DMS 273 (cell line): Measurements from ENCODE around the gene RAB3IL1.

Experiments
- DNase-seq: peaks from one replicate; lab custom pipeline; 2025; ENCODE audit not compliant: unreplicated experiment; lab: John Stamatoyannopoulos, UW

The RAB3IL1 gene

GRCh38 chr11:61905801-61906521 lies 11.4 kb downstream of the RAB3IL1 start:
- DNase-seq = no peak

GRCh38 chr11:61905067-61905696 lies 12.2 kb downstream of the RAB3IL1 start:
- no peak for DNase-seq

DNA sequence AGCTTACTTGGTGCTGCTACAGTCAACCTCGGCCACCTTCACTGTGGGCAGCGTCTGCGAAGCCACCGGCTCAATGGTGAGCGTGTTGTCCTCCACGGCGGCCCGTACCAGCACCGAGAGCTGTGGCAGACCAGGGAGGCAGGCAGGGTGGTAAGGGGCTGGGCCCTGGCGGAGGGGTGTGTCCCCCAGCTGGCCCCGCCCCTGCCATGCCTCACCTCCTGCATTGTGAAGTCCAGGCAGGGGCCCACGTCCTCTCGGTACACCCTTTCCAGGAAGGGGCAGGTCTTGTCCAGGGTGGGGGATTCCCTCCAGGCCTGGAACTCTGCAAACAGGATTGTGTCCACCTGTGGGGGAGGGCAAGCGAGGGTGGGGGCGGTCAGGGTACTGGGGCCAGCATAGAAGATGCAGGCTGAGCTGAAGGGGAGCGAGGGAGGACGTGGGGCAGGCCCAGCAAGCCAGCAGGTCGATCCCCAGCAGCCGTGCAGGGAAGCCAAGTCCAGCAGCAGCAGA lies 12.8 kb downstream of the RAB3IL1 start:
- no peak for DNase-seq

DNA sequence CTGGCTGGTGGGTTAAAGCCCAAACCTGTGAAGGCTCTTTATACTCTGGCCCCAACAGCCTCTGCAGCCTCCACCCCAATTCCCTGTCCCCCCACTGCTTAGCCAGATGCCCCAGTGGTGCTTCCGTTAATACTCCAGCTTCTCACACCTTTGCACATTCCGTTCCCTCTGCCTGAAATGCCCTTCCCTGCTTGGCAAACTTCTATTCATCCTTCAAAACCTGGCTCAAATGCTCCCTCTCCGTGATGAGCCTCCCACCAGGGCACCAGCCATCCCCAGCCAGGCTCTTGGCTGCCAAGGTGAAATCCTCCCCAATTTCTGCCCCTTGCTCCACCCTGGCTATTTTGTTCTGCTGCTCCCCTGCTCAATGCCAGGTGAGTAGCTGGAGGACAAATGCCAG lies 13.5 kb downstream of the RAB3IL1 start:
- DNase-seq = no peak

GRCh38 chr11:61902313-61902712 lies 15.1 kb downstream of the RAB3IL1 start:
- no peak for DNase-seq

DNA sequence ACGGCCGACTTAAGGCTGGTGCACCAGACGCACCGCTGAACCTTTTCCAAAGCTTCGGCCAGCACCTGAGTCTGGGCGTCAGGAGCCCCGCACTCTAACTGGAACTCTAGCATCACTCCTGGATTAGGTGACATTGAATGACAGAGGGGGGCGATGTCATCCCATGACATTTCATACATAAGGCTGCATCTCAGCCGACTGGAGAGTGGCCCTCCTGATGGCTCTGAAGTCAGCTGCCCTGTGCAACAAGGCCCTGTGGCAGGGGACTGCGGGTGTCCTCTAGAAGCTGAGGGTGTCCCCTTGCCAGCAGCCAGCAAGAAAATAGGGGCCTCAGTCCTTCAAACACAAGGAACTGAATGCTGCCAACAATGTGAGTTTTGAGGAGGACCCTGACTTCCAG lies 16.0 kb downstream of the RAB3IL1 start:
- DNase-seq = no peak

DNA sequence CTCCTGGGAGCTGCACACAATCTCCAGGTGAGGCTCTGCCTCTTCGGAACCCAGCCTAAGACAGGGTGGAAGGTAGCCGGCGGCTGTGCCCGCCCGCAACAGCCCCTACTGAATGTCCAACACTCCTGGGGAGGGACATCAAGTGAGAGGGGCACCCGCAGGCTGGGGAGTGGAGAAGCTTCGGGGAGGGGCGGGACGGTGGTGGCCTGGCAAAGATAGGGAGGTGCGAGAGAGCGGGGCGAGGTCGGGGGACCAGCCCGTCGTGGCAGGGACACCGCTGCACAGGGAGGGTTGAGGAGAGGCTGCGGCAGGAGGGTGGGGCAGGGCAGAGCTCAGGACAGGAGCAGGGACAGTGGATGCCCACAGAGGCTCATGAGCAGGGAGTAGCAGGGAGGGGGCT lies 17.1 kb downstream of the RAB3IL1 start:
- DNase-seq = no peak

DNA sequence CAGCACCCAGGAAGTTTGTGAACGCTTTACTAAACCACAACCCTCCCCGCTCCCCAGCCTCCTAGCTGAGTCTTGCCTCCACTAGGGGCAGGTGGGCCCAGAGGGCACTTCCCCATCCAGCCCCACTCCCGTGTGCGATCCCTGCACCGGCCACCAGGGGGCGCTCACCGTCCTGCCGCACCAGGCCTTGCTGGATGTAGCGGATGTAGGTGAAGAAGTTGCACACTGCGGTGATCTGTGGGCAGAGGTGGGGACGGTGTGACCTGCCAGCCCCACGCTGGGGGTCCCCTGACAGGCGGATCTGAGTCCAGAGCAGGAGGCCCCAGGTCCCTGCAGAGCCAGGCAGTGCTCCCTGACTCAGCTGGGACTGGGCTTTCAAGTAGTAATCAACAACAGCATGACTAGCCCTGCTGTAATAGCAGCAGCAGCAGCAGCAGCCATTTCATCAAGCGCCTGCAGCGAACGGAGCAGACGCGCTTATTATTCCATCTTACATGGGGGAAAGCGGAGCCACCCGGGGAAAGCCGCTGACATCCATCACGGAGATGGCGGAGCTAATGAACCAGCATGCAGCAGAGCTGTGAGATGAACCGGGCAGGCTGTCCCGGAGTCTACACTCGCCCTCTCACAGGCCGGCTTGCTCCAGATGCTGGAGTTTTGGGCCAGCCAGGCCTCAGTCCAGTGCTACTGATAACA lies 18.1 kb downstream of the RAB3IL1 start:
- peak; percentile 87 for DNase-seq

- DNase-seq = no peak
Measured at GRCh38 chr11:61898247-61898582, 19.2 kb downstream of the RAB3IL1 start.

DNA sequence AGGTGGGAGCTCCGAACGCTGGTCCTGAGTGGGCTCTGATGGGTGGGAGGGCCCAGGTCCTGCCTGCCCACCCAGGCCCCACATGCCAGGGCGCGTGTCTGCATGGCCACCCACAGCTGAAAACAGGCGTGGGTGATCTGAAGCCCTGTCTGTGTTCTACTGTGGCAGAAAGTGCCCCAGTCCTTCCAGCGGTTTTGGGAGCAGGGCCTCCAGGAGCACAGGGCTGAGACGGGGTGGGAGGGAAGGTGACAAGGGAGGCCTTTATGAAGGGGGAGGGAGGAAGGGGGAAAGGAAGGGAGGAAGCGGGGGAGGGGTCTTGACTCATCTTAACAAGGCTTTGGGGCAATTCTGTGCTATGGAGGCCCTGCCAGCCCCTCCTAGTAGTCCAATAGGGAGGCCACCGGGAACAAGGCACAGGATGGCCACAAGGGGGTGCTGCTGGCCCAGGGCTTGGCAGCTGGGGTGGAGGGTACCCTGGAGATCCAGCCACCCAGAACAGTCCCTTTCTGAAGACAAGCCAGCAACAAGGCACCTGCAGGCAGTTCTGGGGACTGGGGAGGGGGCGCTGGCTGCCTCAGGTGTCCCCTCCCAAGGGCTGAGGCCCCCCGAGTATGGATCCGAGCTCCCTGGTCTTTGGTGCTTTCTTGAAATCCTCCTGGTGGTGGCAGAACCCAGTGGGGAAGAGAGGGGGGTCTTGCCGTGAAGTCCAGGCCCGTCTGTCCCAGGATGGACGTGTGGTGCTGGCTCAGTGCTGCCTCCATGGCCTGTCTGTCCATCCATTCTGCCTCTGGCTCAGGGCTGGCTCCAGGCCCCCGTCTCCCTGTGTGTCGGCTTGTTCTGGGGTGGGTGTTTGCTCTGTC lies 19.7 kb downstream of the RAB3IL1 start:
- DNase-seq = peak; percentile 81

DNA sequence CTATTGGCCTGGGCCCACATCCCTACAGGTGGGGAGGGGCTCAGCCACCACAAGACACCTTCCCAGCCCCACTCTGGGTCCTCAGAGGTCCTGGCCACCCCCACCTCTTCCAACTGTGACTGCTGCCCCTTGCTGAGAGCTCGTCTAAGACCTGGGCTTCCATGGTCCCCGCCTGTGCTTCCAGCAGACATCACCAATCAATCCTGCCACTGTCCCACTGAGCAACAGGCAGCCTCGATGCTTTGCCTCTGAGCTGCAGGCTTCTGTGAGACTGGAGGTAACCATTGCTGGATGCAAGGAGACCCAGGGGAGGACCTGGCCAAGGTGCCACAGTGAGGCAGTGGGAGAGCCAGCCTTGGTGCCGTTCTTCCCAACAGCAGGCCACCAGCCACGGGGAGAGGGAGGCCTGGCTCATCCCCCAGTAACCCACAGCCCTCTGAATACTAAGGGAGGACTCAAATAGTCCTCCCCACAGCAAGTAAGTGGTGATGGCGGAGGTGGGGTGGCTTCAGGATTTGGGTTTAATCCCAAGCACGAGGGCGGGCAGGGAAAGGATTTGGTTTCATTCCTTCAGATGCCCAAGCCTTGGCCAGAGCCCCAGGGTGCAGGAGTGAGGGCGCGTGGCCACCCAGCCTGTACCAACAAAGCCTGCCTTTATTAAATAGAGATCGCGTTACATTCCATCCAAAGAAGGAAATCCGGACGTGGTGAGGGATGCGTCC lies 20.5 kb downstream of the RAB3IL1 start:
- DNase-seq = no peak

DNA sequence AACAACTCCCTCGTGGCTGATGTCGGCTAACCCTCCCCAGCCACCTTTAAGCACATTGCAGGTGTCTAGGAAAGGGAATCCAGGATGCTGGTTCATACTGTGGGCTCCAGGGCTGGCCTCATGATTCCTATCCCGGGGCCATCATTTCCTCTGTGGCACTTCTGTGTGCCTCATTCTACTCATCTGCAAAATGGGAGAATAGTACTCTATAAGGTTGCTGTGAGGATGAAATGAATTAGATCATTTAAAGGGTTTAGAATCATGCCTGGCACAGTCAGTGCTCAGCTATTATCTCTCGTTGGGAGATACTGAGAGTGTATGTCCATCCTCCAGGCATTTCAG lies 21.7 kb downstream of the RAB3IL1 start:
- no peak for DNase-seq

GRCh38 chr11:61895046-61895717 lies 22.2 kb downstream of the RAB3IL1 start:
- no peak for DNase-seq

DNA sequence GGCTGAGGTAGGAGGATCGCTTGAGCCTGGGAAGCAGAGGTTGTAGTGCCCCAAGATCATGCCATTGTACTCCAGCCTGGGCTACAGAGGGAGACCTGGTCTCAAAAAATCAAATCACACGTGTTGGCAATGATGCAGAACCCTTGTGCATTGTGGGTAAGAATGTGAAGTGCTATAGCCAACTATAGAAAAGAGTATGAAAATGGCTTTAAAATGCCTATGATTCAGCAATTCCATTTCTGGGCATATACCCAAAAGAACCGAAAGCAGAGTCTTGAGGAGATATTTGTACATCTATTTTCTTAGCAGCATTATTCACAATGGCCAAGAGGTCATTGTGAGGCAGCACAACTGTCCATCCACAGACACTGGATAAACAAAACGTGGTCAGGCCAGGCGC lies 23.4 kb downstream of the RAB3IL1 start:
- DNase-seq = no peak

DNA sequence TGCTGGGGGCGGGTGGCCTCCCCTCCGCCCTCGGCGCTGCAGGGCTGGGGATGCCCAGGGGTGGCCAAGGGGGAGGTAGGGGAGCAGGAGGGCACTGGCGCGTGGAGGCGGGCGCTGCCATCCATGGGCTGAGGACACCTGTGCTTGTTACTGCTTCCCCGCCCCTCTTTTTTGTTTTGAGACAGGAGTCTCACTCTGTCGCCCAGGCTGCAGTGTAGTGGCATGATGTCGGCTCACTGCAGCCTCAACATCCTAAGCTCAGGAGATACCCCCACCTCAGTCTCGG lies 25.3 kb downstream of the RAB3IL1 start:
- DNase-seq = no peak

DNA sequence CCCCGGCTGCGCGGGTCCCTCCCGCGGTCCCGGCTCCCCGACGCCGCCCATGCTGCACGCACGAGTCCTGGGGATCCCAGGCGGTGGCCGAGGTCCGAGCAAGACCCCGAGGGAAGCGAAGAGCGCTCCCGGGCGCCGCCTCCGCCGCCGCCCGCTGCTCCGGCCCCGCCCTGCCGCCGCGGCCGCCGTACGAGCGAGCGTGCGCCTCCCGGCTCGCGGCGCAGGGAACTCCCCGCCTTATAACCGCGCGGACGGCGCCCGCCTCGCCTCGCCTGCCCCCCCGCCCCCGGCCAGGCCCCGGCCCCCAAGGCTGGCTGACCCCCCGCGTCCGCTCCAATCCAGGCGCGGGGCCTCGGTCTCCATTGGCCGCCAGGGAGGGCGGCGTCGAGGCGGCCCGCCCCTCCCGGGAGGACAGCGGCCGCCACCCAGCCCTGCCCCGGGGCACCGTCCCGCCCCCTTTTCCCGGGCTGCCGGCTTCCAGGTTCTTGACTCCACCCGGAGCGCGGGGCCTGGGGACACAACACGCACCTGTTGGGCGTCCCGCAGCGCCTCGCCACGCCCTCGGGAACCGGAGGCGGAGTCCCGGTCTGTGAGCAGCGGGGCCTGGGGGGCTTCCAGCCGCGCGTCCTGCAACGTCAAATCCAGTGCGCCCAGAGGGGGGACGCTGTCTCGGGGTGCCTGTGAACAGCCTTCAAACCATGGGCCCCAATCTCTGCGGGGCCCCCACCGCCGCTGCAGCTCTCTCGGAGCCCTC lies 25.9 kb downstream of the RAB3IL1 start, which contains the start of gene FADS3:
FADS3 (minus strand) TSS at position 215 of the 754 bp plus-strand sequence; CDS start at position 51, 164 bp downstream.
- DNase-seq = peak; percentile 83

DNA sequence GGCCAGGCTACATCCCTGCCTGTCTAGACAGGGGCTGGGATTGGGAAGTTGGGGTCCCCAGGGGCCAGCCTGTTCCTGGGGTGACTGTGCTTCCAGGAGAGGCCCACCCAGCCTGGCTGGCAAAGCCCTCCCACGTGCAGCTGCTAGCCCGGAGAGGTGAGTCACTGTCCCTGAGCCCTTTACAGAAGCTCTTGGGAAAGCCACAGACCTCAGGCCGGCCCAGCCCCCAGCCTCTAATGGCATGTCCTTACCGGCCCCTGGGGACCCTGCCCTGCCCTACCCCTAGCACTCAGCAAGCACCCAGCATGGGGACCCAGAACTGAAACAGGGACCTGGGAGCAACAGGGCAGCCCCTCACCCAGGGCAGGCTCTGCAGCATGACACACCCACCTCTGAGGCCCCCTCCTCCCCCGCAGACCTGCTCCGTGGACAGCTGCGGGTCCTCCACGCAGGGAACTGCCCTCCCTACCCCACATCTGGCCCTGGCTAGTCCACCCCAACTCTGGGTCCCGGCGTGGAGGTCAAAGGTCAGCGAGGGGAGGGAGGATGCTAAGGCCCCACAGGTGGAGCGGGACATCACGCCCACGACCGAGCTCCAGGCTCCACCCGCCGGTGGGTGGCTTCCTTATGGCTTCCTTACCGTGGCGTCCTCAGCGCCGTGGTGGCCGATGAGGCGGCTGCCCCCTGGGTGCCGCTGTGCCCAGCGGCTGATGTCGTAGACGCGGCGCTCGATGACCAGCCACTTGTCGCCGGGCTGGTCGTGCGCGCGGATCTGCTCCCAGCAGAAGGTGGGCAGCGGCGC lies 26.6 kb downstream of the RAB3IL1 start:
- DNase-seq = peak; percentile 26

DNA sequence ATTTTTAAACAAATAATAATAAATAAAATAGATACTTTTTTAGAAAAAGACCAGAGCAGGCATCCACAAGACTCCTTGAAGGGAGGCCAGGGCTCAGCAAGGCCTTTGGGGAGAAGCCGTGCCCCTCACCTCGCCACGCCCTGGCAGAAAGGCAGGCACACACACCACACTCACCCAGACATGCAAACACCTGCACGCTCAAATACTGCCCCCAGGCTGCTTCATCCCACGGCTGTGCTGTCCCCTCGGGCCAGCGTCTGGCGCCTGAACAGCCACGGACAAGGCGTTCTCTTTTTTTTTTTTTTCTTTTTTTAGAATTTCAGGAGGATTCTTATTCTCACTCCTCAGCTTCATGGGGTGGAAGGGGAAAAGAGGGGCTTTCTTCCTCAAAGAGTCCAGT lies 27.5 kb downstream of the RAB3IL1 start:
- no peak for DNase-seq

GRCh38 chr11:61888590-61888989 lies 28.8 kb downstream of the RAB3IL1 start:
- DNase-seq = no peak
